Measurements from ENCODE around the gene PHACTR2. TPM values are rescaled to one million over a fixed set of nuclear protein-coding genes. Genes with fewer than 3 reads are reported as not detected.

The PHACTR2 gene
- total RNA-seq, 1 donor from 2014 or later, result 67.4 TPM

DNA sequence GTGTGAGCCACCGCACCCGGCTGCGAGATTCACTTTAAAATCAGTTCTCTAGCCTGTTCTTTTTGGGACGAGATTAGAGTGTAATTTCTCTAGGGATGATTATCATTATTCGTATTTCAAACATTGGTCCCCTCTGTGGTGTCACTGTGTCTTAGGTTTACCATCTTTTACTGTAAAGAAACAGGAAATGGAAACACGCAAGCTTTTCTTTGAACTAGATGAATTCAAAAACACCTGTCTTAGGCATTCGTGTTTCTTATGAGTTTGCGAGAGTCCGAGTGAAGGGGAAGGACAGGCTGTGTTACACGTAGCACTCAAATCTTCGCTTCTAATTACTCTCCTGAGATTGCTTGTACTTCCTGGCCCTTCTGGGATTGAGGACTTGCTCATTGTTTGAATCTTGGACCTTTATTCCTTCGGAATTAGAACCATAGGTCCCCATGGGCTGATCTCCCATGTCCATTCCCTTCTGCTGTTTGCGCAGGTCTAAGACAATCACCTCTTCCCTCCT is 61.6 kb downstream of the PHACTR2 start:
- no peak for DNase-seq (ENCODE audit: low spot score)

DNA sequence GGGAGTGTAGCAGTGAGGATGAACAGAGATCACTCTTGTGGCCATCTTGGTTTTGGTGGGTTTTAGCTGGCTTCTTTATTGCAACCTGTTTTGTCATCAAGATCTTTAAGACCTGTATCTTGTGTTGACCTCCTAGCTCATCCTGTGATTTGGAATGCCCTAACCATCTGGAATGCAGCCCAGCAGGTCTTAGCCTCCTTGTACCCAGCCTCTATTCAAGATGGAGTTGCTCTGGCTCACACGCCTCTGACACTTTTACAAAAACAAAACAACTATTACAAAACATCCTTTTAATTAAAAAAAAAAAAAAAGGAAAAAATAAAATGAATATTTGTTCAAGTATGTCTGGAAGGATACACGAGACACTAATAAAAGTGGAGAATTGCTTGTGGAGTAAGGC is 62.4 kb downstream of the PHACTR2 start:
- no peak for DNase-seq (ENCODE audit: low spot score)

DNA sequence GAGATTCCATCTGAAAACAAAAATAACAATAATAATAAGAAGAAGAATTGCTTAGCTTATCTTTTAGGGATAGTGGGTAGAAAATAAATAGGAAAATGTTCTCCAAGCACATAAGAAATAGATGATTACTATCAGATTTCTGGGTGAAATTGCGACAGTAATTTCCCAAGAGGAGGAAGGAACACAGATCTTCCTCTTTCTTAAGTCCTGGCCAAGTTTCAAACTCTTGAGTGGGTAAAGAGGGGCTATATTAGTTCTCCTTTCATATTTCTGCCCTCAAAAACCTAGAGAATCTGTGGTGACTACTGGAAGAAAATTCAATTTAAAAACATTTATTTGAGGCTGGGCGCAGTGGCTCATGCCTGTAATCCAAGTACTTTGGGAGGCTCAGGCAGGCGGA is 63.7 kb downstream of the PHACTR2 start:
- no peak for DNase-seq (ENCODE audit: low spot score)

DNA sequence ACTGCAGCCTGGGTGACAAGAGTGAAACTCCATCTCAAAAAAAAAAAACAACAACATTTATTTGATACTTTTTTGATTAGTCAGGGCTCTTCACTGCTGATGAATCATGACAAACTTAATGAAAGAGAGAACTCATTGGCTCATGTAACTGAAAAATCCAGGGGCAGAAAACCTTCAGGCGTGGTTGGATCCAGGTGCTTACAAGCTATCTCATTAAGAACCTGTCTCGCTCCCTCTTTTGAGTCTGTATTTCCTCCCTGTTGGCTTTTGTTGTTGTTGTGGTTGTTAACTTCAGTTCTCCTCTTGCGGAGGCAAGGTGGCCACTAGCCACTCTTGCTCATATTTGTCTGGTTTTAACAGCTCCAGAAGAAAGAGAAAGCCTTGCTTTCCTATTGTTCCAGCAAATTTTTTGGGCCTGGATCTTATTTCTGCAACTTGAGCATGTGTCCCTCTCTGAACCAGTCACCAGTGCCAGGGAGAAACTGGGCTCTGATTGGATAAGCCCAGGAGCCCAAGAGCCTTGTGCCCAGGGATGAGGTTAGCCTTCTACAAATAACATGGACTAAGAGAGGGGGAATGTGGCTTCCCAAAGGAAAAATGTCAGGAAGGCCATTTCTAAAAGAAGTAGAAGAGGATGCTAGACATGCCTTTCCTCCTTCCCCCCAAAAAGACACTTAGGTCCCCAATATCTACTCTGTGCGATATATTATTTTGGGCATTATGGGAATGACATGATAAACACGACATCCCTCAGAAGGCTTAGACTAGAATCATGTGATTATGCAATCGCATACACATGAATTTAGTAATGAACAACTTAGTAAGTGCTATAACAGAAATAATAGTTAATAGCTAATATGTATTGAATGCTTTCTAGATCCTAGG is 64.5 kb downstream of the PHACTR2 start:
- DNase-seq (ENCODE audit: low spot score), result no peak

DNA sequence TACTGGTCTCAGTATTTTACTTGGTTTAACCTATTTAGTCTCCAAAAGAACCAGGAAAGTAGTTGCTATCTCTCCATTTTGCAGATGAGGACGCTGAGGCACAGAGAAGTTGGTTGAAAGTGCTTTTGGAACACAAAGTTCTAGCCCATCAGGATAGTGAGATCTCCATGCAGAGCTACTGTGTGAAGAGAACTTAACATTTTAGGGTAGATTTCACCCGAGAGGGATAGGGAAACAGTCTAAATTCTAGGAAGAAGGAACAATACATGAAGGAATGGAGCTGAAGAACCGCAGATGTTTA is 65.1 kb downstream of the PHACTR2 start:
- no peak for DNase-seq (ENCODE audit: low spot score)

DNA sequence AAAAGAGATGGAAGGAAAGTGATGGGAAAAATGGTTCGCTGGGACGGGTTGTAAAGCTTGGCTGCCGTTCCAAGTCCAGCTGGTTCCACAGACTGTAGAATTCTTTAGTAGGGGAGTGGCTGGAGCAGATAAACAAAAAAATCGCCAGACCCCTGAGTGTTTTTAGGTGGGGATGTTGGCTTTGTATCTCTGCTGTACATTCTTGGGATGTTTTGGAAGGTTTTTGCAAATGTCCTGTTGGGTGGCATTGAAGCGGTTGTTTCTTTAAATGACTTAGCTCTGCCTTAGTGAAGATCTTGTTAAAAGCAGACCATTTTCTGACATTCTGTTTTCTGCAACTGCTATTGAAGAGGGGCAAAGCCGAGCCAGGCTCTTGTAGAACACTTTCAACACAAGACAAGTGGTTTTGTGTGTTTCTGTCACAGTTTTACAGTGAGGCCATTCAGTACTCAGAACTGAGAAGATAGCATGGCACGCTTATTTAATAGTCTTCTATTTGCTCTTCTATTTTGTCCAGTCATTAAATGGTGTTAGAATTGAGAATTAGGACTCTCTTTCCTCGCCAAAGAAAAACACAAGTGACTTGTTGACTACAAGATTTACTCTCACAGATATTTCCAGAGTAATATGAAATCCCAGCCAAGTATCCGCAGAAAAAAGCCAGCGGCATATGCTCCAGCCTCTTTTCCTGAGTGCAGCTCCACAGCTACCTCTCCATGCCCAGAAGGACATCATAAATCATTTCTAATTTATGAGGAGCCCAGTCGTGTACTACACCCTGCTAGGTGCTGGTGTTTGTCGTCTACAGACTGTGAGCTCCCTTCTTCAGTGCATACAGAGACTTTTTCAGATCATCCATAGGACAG is 65.8 kb downstream of the PHACTR2 start:
- no peak for DNase-seq (ENCODE audit: low spot score)

DNA sequence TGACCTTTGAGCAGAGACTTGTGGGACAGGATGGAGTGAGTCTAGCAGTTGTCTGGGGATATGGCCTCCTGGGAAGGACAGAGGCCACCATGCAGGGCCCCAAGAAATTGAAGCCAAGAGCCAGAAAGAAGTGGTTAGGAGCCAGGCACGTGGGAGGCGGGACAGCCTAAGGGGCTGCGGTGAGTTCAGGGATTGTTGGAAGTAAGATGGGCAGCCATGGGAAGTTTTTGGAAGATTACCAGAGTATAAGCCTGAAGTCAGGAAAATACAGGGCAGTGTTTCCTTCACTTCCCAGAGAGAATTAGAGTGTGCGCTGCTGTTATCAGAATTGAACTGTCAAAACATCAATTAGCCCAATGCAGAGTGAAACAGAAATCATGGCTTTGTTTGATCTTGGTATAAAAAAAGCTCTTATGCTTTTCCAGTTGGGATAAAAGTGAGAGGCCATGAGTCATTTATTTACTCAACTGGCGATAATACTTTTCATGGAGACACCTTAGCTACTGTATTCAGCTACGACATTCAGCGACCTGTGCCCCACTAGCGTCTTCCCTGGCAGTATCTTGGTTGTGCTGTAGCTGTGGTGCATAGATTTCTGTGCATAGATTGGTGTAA is 66.9 kb downstream of the PHACTR2 start:
- no peak for DNase-seq (ENCODE audit: low spot score)

DNA sequence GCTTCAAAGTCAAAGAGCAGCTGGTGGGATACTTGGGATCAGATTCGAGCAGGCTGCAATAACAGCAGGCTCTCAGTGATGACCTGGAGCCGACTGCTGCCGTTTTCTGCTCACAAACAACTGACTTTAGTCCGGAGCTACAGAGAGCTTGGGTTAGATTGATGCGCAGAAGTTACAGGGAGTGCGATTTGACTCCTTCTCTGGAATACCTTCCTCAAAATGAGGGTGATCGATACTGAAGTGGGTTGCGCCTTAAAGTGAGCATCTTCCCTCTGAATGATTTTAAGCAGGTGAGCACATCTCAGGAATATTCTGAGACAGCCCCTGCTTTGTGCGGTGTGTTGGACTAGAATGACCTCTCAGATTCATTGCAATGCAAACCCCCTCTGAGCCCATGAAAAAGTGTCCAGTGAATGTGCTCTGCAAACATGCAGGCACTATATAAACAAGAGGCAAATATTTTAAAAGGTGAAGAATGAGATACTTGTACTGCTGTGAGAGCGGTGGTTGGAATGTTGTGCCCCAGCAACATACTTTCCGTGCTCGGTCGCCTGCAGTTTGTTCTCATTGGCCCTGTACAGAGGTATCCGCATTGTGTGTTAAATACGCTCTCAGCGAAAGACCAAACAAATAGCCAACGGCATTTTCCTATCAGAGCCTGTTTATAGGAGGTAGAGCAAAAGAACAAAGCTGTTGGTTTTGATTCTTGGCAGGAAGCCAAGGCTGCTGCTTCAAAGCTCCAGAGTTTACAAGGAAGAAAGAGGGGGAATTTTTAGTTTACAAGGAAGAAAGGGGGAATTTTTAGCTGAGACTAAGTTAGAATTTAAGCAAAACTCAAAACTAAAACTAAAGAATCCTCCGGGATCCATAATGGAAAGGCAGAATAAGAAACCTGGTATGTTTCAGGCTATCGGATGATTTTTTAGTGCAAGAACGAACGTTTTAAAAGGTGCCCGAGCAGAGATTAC is 67.7 kb downstream of the PHACTR2 start:
- no peak for DNase-seq (ENCODE audit: low spot score)

DNA sequence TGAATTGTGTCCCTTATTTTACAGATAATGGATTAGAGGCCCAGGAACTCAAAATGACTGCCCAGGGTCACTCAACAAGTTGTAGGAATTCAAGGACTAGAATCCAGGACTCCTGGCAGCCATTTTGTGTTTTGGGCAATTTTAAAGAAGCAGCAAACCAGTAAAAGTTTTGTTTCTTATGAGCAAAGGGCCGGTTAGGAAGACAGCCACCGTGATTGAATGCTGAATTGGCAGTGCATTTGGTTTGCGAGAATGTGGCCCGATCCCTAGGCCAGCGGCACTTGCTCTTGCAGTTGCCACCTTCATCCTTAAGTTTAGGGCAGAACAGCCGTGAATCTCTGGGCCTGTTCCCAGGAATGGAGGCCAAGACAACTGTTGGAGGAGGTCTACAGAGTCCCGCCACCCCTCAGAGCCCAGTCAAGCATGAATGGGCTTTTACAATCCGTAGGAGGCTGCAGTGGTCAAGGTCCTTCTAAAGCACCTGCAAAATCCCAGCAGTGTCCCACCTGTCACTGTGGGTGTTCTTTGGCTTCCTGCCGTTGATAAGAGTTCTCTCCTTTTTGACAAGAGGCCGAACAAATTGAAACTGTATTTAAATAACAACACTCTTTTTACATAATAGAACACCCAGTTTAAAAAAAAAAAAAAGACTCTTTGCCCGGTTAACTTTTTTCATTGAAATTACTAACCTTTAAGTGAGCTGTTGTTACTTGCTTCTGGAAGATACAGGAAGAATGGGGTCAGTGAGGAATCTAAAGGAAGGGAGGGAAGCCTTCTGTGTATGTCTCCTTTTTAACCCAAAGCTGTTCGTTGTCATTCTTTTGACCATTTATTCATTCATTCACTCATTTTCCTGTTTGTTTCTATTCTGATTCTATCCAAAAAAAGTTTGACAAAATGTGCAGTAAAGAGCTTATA is 68.7 kb downstream of the PHACTR2 start:
- DNase-seq (ENCODE audit: low spot score), result no peak

DNA sequence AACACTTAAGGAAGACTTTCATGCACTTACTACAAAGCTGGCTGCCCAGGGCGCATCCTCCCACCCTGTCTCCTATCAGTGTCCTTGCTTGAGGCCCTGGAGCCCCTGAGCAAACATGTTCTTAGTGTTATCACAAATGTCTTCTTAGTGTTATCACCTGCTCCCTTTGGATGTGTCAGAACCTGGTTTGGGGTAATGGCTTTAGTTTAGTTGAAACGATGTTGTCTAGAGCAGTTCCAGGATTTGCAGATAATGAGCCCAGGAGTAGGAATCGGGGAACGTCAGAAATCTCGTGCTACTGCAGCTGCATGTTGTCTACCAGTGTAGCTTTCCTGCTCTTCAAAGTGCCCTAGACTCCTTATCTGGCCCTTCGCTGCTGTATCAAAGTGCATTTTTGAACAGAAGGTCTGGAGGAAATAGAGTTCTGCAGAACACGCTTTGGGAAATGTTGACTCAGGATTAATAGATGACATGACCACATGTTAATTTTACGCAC is 69.6 kb downstream of the PHACTR2 start:
- no peak for DNase-seq (ENCODE audit: low spot score)

DNA sequence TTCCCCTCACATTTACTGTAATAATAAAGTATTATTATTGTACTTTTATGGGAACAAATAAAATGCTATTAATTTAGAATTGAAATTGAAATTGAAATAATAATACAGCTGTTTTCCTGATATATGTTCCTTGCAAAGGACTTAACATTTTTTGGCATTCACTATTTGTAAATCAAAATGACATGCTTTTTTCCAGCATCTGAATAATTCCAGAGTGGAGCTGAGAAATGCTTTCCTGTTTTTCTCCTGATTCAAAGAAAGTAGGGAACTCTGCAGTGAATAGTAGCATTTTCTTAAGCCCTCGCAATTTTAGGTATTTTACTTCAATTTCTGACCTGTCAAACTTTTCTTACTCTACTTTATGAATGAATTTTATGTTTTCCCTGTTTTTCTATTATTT is 72.1 kb downstream of the PHACTR2 start:
- no peak for DNase-seq (ENCODE audit: low spot score)

DNA sequence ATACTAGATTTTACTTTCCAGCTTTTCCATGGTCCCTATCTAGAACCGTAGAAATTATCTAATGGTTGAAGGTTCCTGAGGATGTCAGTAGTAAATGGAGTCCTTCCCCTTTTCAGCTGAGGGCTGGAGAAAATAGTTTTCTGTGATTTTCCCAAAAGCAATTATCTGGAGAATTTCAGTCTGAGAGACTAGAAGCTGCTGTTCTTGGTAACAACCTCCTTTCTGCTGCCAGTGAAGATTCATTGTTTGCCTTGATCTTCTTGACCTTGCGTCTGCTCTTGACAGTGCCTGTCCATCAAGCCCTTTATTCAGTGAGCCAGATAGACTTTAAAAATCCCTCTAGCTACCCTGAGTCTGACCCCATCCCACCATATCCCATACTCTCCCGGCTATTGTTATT is 73.1 kb downstream of the PHACTR2 start:
- DNase-seq (ENCODE audit: low spot score), result no peak

DNA sequence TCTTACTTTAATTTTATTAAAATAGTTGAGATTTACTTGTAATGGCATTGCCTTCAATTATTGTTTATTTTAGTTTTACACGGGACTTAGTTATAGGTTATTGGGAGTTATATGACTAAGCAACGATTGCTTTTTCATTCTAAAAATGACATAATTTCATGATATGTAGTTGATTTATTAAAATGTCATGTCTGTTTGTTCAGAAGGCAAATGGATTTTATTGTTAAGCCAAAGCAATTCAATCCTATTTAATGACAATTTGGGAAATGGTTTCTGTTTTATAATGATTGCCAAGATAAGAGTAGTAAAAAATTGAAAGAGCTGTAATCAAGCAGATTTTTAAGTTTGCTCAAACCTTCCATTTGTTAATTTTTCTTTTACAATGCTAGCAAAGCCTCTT is 74.7 kb downstream of the PHACTR2 start:
- DNase-seq (ENCODE audit: low spot score), result no peak

DNA sequence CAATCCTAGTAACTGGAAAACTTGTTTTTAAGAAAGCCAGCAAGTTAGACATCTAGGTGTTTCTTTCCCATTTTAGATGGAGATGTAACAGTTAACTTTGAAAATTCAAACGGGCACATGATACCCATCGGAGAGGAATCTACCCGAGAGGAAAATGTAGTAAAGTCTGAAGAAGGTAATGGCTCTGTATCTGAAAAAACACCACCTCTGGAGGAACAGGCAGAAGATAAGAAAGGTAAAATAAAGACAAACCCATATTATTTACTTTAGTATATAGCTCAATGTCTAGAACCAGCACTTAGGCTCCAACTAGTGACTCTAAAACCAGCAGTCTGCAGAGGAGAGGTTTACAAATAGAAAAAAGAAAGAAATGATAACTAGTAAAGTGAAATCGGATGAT is 75.9 kb downstream of the PHACTR2 start:
- no peak for DNase-seq (ENCODE audit: low spot score)

DNA sequence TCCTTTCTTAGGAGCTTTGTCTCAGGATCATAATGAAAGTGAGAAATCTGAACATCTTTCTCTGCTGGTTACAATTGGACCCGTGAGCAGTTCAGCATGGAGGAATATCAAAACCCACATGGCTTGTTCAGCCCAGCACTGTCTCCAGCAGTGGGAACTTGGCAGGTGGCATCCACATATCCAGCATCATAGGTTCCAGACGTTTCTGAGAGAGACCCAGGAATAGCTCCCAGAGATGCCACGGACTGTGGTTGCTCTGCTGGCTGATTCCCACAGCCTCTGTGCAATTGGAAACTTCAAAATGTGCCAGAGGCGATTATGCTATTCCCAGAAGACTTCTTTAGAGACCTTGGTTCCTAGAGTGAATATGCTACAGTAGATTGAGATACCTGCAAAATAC is 76.4 kb downstream of the PHACTR2 start:
- no peak for DNase-seq (ENCODE audit: low spot score)

DNA sequence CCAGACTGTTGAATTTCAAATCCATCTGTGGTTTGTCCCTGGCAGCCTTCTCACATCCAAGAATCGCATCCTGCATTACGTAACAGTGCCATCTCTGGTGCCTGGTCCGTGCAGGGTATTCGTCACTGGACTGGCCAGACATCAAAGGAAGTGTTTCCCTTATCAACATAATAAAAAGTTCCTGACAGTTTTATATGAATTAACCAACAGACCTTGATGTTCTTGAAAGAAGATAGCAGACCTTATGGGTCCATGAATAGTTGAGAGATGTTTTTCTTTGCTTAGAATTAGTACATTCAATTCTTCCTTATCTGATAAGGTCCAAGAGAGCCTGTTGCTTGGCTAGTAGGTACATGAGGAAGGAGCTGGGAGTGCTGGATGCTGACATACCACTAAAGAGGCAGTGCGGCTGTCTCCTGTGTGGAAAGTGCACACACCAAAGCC is 77.6 kb downstream of the PHACTR2 start:
- DNase-seq (ENCODE audit: low spot score), result no peak

DNA sequence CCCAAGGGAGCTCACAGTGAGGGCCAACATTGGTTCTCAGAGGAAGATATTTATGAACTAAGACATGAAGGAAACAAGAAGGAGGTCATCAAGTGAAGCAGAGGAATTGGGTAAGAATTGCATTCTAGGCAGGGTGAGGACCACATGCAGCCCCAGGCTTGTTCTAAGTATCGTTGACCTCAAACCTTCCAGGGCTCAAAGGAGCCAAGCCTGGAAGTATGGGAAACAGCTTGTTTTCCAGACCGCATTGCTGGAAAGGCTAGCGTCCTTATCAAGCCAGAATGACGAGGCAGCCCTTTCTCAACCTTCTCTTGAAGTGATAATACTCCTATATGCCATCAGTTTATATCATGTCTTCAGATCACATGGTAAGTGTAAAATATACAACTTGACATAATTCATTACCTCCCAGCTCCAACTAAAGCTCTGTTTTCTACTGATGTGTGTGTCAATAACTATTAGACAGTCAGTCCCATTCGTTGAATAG is 79.6 kb downstream of the PHACTR2 start:
- DNase-seq (ENCODE audit: low spot score), result no peak

DNA sequence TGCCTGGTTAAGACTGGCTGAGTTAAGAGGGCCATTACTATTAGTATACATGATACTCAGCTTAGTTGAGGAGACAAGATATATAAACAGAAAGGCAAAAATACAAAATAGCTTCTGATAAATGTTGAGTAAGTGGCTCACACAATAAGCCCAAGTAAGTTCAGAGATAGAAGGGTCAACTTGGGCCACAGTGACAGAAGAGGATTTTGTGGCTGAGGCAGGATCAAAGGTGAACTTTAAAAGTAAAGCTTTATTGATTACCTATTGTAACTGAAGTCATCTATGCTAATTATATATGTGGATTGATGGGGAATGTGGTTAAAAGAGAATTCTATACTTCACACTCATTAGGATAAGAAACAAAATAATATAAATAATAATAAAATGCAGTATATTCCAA is 80.8 kb downstream of the PHACTR2 start:
- no peak for DNase-seq (ENCODE audit: low spot score)

DNA sequence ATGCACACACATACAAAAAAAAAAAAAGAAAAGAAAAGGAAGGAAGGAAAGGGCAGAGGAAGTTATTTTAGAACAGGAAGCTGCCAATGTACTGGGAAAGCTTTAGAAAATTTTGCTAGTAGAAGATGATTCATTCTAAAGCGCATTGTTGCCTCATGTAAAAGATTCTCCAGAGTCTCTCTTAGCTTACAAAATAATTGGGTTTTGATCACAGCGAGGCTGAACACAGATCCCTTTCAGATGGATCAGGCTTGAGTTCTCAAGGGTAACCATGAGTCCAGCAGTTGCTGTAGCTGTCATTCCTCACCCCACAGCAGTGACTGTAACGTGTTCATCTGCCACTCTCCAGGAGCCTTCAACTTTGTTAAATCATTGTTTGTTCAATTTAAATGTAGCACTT is 81.9 kb downstream of the PHACTR2 start:
- no peak for DNase-seq (ENCODE audit: low spot score)
